GM21619 (cell line): ENCODE data around the gene THSD8.

Experiments used
- ATAC-seq: cut with Tn5 transposase; IDR thresholded peaks from one replicate; pipeline ENCODE4 v1.9.1; 2021; ENCODE audit not compliant: unreplicated experiment

THSD8 gene

DNA sequence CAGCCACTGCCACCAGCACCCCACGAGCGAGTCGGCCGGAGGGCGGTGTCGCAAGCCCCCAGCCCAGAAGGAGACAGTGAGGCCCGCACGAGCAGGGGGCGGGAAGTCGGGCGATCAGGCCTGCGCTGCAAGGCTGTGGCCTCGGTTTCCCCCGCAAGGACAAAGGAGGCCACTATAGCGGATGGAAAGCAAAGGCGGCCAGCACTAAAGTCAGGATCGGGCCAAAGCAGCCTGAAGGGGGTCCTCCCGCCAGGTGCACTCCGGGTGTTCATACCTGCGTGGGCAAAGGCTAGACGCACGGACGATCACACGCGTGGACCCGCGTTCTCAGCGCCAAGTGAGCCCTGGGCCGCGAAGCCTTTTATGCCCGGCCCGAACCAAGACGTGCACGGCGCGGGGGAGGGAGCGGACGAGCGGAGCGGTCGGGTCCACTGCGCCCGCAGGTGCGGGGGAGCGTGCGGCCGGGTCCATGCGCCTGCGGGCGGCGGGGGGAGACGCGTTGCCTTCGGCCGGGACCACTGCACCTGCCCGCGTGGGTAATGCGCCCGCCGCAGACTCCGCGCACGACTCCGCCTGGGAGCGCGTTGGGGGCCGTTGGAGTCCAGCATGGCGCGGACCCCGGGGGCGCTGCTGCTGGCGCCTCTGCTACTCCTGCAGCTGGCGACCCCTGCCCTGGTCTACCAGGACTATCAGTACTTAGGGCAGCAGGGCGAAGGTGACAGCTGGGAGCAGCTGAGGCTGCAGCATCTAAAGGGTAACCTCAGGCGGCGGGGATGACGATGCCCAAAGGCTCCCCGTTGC is at the start of gene THSD8, which contains the start of gene PRDX2:
THSD8 (plus strand) TSS at position 604 of the 801 bp plus-strand sequence; CDS start at position 607, 3 bp downstream.
PRDX2 (minus strand) TSS at position 335 of the 801 bp plus-strand sequence. CDS start 539 bp downstream, outside the sequence.
- ATAC-seq, result no peak

DNA sequence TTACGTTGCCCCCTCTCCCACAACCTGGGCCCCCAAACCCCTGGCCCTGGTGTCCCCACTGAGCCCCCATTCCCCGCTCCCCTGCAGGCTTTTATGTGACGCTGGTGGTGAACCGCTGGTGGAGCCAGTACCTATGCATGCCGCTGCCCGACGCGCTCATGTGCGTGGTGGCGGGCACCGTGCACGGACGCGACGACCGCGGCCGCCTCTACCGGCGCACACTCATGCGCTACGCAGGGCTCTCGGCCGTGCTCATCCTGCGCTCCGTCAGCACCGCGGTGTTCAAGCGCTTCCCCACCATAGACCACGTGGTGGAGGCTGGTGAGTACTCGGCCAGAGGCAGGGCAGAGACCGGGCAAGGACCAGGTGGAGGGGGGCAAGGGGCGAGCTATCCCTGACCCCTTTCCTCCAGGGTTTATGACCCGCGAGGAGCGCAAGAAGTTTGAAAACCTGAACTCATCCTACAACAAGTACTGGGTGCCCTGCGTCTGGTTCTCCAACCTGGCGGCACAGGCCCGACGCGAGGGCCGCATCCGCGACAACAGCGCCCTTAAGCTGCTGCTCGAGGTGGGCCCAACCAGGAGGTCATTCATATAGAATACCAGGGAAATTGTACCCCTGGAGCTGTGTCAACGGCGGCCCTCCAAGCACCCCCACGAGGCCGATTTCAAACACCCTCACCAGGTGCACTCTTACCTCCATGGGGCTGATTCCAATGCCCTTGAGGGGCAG is 47.2 kb upstream of the THSD8 start:
- no peak for ATAC-seq

DNA sequence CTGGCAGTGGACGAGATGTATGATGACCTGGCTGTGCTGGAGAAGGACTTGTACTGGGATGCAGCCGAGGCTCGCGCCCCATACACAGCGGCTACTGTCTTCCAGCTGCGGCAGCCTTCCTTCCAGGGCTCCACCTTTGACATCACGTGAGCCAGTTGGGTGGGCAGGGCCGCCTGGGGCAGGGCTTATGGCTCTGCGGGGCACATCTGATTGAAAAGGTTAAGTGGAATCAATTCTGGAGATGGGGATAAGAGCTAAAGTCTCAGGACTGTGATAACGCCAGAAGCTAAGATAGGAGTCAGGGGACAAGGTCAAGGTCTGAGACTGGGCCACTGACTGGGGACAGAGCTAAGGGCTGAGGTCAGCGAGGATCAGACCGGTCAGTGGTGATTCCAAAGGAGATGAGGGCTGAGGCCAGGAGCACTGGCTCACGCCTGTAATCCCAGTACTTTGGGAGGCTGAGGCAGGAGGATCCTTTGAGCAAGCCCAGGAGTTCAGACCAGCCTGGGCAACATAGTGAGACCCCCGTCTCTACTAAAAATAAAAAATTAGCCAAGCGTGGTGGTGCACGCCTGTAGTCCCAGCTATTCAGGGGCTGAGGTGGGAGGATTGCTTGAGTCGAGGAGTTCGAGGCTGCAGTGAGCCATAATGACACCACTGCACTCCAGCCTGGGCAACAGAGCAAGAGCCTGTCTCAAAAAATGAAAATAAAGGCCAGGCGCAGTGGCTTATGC is 45.6 kb upstream of the THSD8 start:
- ATAC-seq, result no peak

- ATAC-seq, result no peak
These were observed 44.2 kb upstream of the THSD8 start for GRCh38 chr19:12757544-12758274.

DNA sequence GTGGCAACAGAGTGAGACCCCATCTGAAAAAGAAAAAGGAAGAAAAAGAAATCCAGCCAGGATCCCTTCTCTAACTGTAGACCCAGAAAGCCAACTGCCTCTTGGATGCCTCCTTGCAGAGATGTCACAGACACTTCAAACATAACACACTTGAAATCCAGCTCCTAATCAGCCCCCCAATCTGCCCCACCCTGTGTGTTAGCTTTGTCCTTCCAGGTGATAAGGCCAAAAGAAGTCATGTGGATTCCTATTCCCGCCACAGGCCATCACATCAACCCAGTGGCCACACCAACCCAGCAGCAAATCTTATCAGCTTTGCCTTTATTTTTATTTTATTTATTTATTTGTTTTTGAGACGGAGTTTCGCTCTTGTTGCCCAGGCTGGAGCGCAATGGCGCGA is 42.2 kb upstream of the THSD8 start:
- no peak for ATAC-seq

DNA sequence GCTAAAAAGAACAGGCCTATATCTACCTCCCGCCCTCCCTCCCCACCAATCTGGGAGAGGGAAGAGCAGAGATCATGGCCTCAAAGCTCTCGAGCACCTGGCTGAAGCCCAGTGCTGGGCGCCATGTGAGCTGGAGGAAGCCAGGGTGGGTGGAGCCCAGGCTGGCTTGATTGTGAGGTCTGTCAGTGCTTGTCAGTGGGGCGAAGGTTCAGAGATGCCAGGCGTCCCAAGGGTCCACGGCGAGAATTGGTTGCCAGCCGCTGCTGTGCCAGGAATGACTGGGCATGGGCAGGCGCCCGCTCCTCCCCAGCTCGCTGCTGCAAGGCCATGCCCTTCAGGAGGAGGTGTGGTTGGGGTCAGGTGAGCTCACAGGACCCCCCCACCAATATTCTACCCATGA is 38.8 kb upstream of the THSD8 start:
- ATAC-seq, result no peak

DNA sequence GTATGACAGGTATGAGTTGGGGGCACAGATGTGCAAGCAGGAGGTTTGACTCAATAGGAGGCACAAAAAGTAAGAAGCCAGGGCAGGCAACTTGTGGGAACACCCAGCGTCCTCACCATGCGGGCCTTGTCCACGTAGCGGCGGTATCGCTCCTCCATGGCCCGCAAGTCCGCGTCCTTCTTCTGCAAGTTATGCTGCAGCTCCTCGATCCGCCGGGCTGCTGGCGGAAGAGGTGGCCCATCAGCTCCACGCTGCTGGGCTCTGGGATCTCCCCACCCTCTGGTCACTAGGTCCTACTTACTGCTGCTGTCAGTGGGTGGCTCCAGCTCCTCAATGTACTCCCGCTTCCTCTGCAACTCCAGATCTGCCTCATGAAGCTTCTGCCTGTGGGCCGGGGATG is 37.2 kb upstream of the THSD8 start:
- no peak for ATAC-seq

DNA sequence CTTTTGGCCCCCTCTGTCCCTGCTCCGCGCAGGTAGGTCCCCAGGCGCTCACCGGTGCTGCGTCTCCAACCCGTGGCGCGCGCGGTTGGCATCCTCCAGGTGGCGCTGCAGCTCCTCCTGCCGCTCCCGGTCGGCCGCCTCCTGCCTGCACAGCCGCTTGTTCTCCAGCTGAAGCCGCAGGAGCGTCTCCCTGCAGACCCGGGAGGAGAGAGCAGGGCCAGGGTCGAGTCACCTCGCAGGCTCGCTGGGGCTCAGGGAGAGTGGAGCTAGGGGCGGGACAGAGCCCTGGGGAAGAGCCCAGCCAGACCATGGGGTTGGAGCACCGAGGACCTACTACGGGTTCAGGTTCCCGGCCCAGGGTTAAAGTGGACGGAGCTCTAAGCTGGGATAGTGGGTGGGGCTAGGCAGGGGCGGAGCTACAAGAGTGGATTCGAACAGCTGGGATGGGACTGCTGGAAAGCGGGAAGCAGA is 35.8 kb upstream of the THSD8 start:
- ATAC-seq, result no peak

- no peak for ATAC-seq
These were observed 34.7 kb upstream of the THSD8 start for GRCh38 chr19:12767150-12767549.

GRCh38 chr19:12767666-12768065 is 34.2 kb upstream of the THSD8 start:
- ATAC-seq, result no peak

- ATAC-seq, result no peak
These were observed 32.2 kb upstream of the THSD8 start for GRCh38 chr19:12769689-12770088.

- no peak for ATAC-seq
These were observed 30.9 kb upstream of the THSD8 start for GRCh38 chr19:12770922-12771321.

DNA sequence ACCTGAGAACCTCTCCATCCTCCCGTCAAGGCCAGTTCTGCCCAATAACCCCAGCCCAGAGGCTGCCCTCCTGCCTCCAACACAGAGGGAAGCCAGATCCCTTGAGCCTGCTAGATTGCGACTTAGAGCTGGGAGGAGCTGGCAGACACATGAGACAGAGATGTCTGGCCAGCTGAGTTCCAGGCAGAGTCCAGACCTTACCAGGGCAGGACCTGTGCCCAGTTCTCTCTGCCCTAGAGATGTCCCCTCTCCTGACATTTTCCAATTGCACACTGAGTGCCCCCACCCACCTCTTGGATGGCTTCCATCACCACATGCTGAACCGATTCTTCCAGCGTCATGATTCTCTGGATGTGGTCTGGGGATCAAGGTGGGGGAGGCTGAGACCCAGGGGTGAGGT is 29.5 kb upstream of the THSD8 start:
- ATAC-seq, result no peak

- ATAC-seq, result no peak
These were observed 28.3 kb upstream of the THSD8 start for GRCh38 chr19:12773571-12773970.

GRCh38 chr19:12774588-12775555 is 27.0 kb upstream of the THSD8 start, which contains the start of gene HOOK2:
Gene HOOK2 (minus strand): TSS chr19:12775552. CDS start chr19:12775449, 103 bp downstream.
- ATAC-seq, result peak; percentile 3

- ATAC-seq, result no peak
These were observed 24.5 kb upstream of the THSD8 start for GRCh38 chr19:12777217-12778016.

DNA sequence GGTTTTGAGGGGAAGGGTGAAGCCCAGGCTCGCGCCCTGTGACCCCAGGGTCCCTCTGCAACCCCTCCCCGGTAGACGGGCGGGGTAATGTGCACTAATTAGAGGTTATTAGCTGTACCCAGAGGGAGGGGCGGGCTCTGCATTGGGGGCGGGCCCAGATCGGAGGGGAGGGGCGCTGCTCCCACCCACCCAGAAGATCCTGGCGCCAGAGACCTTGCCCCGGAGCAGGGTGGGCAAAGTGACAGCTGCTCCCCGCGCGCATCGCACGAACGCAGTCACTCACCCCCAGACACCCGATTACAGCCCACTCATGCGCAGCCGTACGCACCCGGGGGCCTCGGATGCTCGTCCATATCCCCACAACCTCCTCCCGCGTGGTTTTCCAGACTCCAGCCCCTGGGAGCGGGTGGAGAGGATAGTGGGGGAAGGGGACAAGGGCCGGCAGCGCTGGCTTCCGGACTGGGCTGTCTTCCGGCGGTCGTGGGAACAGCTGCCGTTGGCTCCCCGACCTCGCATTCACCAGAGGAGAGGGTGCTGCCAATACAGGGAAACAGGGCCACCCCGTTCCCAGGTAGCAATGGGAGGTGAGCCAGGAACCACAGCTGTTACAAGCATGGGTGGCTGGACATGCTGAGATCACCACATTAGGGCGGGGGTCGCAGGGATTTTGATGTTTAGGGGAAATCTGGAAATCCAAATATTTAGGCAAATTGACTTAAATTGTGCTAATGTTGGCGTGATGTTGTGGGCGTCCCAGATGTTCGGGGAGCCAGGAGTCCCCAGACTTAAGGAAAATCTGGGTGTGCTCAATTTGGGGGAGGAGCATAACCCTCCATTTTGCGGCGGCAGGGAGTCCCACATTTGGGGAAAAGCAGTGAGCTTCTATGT is 23.6 kb upstream of the THSD8 start:
- no peak for ATAC-seq

- ATAC-seq, result no peak
These were observed 23.0 kb upstream of the THSD8 start for GRCh38 chr19:12778905-12779161.
